ENCODE results near the gene PKP4.
A peak's percentile ranks its signal among the peaks of the same experiment; 100 is the strongest.
"Not testable (repeated sequence)": the region's sequence is repeated elsewhere in the genome, so short reads cannot be mapped to it uniquely, and the experiment has no call there.

The PKP4 gene

GRCh38 chr2:158456309-158457066 is at the start of gene PKP4, which contains the start of gene CCDC148:
TSS of gene PKP4 (plus strand) at chr2:158456952. CDS start at chr2:158533185, 76,233 bp downstream.
TSS of gene CCDC148 (minus strand) at chr2:158456753. CDS start at chr2:158456439, 314 bp downstream.
- peak within 1 kb of the TSS; percentile 100 for H3K4me3 ChIP-seq (ENCODE audit: low read depth, low read length)
- H3K27me3 ChIP-seq (ENCODE audit: control insufficient read depth, insufficient read depth, low read length): no peaks in the 10 kb centered on the region
- no peaks in the 10 kb centered on the region for H3K36me3 ChIP-seq (ENCODE audit: control insufficient read depth, insufficient read depth, low read length)
- H3K27ac ChIP-seq (ENCODE audit: low read depth, low read length): peak within 1 kb of the TSS; percentile 91
- no peaks in the 10 kb centered on the region for H3K9me3 ChIP-seq (ENCODE audit: control insufficient read depth, insufficient read depth, low read depth, low read length)
- H3K4me1 ChIP-seq (ENCODE audit: control insufficient read depth, insufficient read depth, low read length): peaks cover 26% of the 10 kb centered on the region
- peak within 1 kb of the TSS; percentile 95 for H3K9ac ChIP-seq (ENCODE audit: low read length)

GRCh38 chr2:158407031-158407430 is 49.7 kb upstream of the PKP4 start:
- Histone ChIP-seq H3K9me3 (ENCODE audit: control insufficient read depth, insufficient read depth, low read depth, low read length) (peaks cover 15% of the 10 kb centered on the region), H3K27ac (ENCODE audit: low read depth, low read length) (no peak overlapping the region), H3K4me1 (ENCODE audit: control insufficient read depth, insufficient read depth, low read length) (peaks cover 3% of the 10 kb centered on the region; the same call in 1 of the 2 replicates), H3K4me3 (ENCODE audit: low read depth, low read length) (no peak overlapping the region), H3K27me3 (ENCODE audit: control insufficient read depth, insufficient read depth, low read length) (no peaks in the 10 kb centered on the region), H3K9ac (ENCODE audit: low read length) (no peak overlapping the region), H3K36me3 (ENCODE audit: control insufficient read depth, insufficient read depth, low read length) (no peaks in the 10 kb centered on the region)

GRCh38 chr2:158410132-158410531 is 46.6 kb upstream of the PKP4 start:
- Histone ChIP-seq H3K27me3 (ENCODE audit: control insufficient read depth, insufficient read depth, low read length) (no peaks in the 10 kb centered on the region), H3K9ac (ENCODE audit: low read length) (no peak overlapping the region), H3K4me3 (ENCODE audit: low read depth, low read length) (no peak overlapping the region), H3K36me3 (ENCODE audit: control insufficient read depth, insufficient read depth, low read length) (no peaks in the 10 kb centered on the region), H3K9me3 (ENCODE audit: control insufficient read depth, insufficient read depth, low read depth, low read length) (peaks cover 16% of the 10 kb centered on the region), H3K27ac (ENCODE audit: low read depth, low read length) (no peak overlapping the region), H3K4me1 (ENCODE audit: control insufficient read depth, insufficient read depth, low read length) (peaks cover 7% of the 10 kb centered on the region; the same call in 1 of the 2 replicates)

GRCh38 chr2:158411748-158412147 is 45.0 kb upstream of the PKP4 start:
- Histone ChIP-seq H3K27me3 (ENCODE audit: control insufficient read depth, insufficient read depth, low read length) (no peaks in the 10 kb centered on the region), H3K9ac (ENCODE audit: low read length) (no peak overlapping the region), H3K36me3 (ENCODE audit: control insufficient read depth, insufficient read depth, low read length) (no peaks in the 10 kb centered on the region), H3K4me3 (ENCODE audit: low read depth, low read length) (no peak overlapping the region), H3K9me3 (ENCODE audit: control insufficient read depth, insufficient read depth, low read depth, low read length) (peaks cover 26% of the 10 kb centered on the region), H3K4me1 (ENCODE audit: control insufficient read depth, insufficient read depth, low read length) (peaks cover 7% of the 10 kb centered on the region; the same call in 1 of the 2 replicates), H3K27ac (ENCODE audit: low read depth, low read length) (no peak overlapping the region)

GRCh38 chr2:158412206-158412605 is 44.5 kb upstream of the PKP4 start:
- Histone ChIP-seq H3K36me3 (ENCODE audit: control insufficient read depth, insufficient read depth, low read length) (no peaks in the 10 kb centered on the region), H3K4me3 (ENCODE audit: low read depth, low read length) (no peak overlapping the region), H3K27ac (ENCODE audit: low read depth, low read length) (no peak overlapping the region), H3K4me1 (ENCODE audit: control insufficient read depth, insufficient read depth, low read length) (peaks cover 7% of the 10 kb centered on the region; the same call in 1 of the 2 replicates), H3K9ac (ENCODE audit: low read length) (no peak overlapping the region), H3K27me3 (ENCODE audit: control insufficient read depth, insufficient read depth, low read length) (no peaks in the 10 kb centered on the region), H3K9me3 (ENCODE audit: control insufficient read depth, insufficient read depth, low read depth, low read length) (peaks cover 28% of the 10 kb centered on the region)

GRCh38 chr2:158413581-158413980 is 43.2 kb upstream of the PKP4 start:
- H3K4me1 ChIP-seq (ENCODE audit: control insufficient read depth, insufficient read depth, low read length): peaks cover 7% of the 10 kb centered on the region; the same call in 1 of the 2 replicates
- H3K27ac ChIP-seq (ENCODE audit: low read depth, low read length): no peak overlapping the region
- no peak overlapping the region for H3K4me3 ChIP-seq (ENCODE audit: low read depth, low read length)
- H3K9ac ChIP-seq (ENCODE audit: low read length): no peak overlapping the region
- H3K36me3 ChIP-seq (ENCODE audit: control insufficient read depth, insufficient read depth, low read length): no peaks in the 10 kb centered on the region
- H3K27me3 ChIP-seq (ENCODE audit: control insufficient read depth, insufficient read depth, low read length): no peaks in the 10 kb centered on the region
- H3K9me3 ChIP-seq (ENCODE audit: control insufficient read depth, insufficient read depth, low read depth, low read length): peaks cover 31% of the 10 kb centered on the region

GRCh38 chr2:158414538-158414937 is 42.2 kb upstream of the PKP4 start:
- Histone ChIP-seq H3K4me3 (ENCODE audit: low read depth, low read length) (no peak overlapping the region), H3K9ac (ENCODE audit: low read length) (no peak overlapping the region), H3K27ac (ENCODE audit: low read depth, low read length) (no peak overlapping the region), H3K36me3 (ENCODE audit: control insufficient read depth, insufficient read depth, low read length) (no peaks in the 10 kb centered on the region), H3K4me1 (ENCODE audit: control insufficient read depth, insufficient read depth, low read length) (peaks cover 7% of the 10 kb centered on the region; the same call in 1 of the 2 replicates), H3K9me3 (ENCODE audit: control insufficient read depth, insufficient read depth, low read depth, low read length) (peaks cover 31% of the 10 kb centered on the region), H3K27me3 (ENCODE audit: control insufficient read depth, insufficient read depth, low read length) (no peaks in the 10 kb centered on the region)

- H3K27ac ChIP-seq (ENCODE audit: low read depth, low read length): no peak overlapping the region
- no peaks in the 10 kb centered on the region for H3K27me3 ChIP-seq (ENCODE audit: control insufficient read depth, insufficient read depth, low read length)
- H3K9ac ChIP-seq (ENCODE audit: low read length): no peak overlapping the region
- no peaks in the 10 kb centered on the region for H3K4me1 ChIP-seq (ENCODE audit: control insufficient read depth, insufficient read depth, low read length)
- no peak overlapping the region for H3K4me3 ChIP-seq (ENCODE audit: low read depth, low read length)
- H3K36me3 ChIP-seq (ENCODE audit: control insufficient read depth, insufficient read depth, low read length): no peaks in the 10 kb centered on the region
- peaks cover 16% of the 10 kb centered on the region for H3K9me3 ChIP-seq (ENCODE audit: control insufficient read depth, insufficient read depth, low read depth, low read length)
Observed at GRCh38 chr2:158432117-158432516, 24.6 kb upstream of the PKP4 start.

GRCh38 chr2:158433716-158434115 is 23.0 kb upstream of the PKP4 start:
- H3K9me3 ChIP-seq (ENCODE audit: control insufficient read depth, insufficient read depth, low read depth, low read length): peaks cover 16% of the 10 kb centered on the region
- H3K27me3 ChIP-seq (ENCODE audit: control insufficient read depth, insufficient read depth, low read length); H3K4me1 ChIP-seq (ENCODE audit: control insufficient read depth, insufficient read depth, low read length); H3K4me3 ChIP-seq (ENCODE audit: low read depth, low read length); H3K9ac ChIP-seq (ENCODE audit: low read length); H3K27ac ChIP-seq (ENCODE audit: low read depth, low read length); H3K36me3 ChIP-seq (ENCODE audit: control insufficient read depth, insufficient read depth, low read length): not testable (repeated sequence)

GRCh38 chr2:158439062-158439461 is 17.7 kb upstream of the PKP4 start:
- H3K9ac ChIP-seq (ENCODE audit: low read length); H3K4me3 ChIP-seq (ENCODE audit: low read depth, low read length); H3K4me1 ChIP-seq (ENCODE audit: control insufficient read depth, insufficient read depth, low read length); H3K36me3 ChIP-seq (ENCODE audit: control insufficient read depth, insufficient read depth, low read length); H3K27ac ChIP-seq (ENCODE audit: low read depth, low read length); H3K27me3 ChIP-seq (ENCODE audit: control insufficient read depth, insufficient read depth, low read length); H3K9me3 ChIP-seq (ENCODE audit: control insufficient read depth, insufficient read depth, low read depth, low read length): not testable (repeated sequence)

GRCh38 chr2:158443606-158444005 is 13.1 kb upstream of the PKP4 start:
- Histone ChIP-seq H3K27me3 (ENCODE audit: control insufficient read depth, insufficient read depth, low read length) (no peaks in the 10 kb centered on the region), H3K9me3 (ENCODE audit: control insufficient read depth, insufficient read depth, low read depth, low read length) (peaks cover 2% of the 10 kb centered on the region; the same call in 1 of the 2 replicates), H3K36me3 (ENCODE audit: control insufficient read depth, insufficient read depth, low read length) (no peaks in the 10 kb centered on the region), H3K9ac (ENCODE audit: low read length) (no peak overlapping the region), H3K27ac (ENCODE audit: low read depth, low read length) (no peak overlapping the region), H3K4me3 (ENCODE audit: low read depth, low read length) (no peak overlapping the region), H3K4me1 (ENCODE audit: control insufficient read depth, insufficient read depth, low read length) (no peaks in the 10 kb centered on the region)

Data from HUES6 (cell line).